GM15510 (cell line): ENCODE measurements around the gene XYLT1.

ENCODE experiments used
- POLR2A ChIP-seq: IDR thresholded peaks from 3 replicates; pipeline ENCODE4 v1.6.1; 2011; ENCODE audit warnings: borderline replicate concordance; ENCODE audit not compliant: insufficient read length; ENCODE audit errors: extremely low read depth

XYLT1 gene

DNA sequence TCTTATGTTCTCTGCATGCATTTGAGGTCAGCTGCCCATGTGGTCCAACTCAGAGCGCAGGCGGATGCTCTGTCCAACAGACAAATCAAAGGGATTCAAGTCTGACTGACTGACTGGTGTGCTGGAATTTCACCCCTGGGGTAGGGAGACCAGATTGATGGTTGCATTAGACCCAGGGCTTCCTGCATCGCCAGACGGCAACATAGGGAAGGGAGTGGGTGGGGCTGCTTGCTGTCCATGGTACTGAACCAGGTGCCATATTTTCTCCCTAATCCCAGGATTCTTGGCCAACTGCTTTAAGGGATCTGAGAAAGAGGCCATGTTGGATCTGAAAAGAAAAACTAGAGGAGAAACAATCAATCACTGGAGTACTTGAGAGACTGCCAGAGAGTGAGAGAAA, 332.0 kb downstream of the XYLT1 start:
- TF ChIP-seq POLR2A = no peak

DNA sequence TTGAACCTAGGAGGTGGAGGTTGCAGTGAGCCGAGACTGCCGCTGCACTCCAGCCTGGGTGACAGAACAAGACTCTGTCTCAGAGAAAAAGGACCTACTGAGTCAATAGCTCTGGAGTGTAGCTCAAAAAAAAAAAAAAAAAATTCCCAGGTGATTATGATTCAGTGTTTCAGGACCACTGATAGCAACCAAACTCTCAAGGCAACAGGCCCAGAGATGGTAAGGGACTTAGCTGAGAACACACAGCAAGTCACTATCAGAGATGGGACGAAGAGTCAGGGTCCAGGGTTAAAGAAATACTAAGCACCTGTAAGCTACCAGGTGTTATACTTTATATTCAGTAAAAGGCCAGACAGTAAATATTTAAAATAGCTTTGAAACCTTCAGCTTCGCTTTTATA, 335.3 kb downstream of the XYLT1 start:
- no peak for TF ChIP-seq POLR2A

DNA sequence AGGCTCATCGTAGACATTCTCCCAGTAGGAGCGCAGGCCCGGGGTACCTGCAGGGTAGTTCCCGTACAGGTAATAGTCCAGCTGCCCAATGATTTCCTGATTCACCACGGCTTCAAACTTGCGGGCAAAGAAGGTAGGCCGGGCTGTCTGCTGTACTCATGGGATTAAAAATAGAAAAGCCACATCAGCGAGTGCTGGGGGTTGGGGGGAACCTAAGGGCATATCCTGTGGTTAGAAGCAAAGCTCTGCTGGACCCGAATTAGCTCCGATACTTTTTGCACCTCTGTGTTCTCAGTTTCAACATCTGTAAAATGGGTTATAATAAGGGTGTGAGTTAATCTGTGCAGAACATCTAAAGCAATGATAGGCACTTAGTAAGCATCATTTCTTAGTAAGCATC, 336.2 kb downstream of the XYLT1 start:
- no peak for TF ChIP-seq POLR2A

DNA sequence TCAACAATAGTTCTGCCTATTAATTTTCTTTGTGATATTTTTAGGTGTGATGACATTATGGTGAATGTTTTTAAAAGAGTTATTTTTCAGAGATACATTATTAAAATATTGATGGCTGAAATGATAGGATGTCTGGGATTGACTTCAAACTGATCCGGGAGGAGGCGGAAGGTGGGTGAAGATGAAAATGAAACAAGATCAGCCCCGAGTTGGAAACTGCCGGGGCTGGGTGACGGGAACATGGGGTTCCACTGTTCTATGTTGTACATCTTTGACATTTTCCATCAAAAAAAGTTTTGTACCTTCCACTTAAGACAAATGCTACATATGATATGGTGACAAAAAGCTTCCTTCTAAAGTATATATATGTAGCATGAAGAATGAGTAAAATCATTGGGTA, 336.9 kb downstream of the XYLT1 start:
- TF ChIP-seq POLR2A = no peak

GRCh38 chr16:17131351-17131750, 339.4 kb downstream of the XYLT1 start:
- no peak for TF ChIP-seq POLR2A

DNA sequence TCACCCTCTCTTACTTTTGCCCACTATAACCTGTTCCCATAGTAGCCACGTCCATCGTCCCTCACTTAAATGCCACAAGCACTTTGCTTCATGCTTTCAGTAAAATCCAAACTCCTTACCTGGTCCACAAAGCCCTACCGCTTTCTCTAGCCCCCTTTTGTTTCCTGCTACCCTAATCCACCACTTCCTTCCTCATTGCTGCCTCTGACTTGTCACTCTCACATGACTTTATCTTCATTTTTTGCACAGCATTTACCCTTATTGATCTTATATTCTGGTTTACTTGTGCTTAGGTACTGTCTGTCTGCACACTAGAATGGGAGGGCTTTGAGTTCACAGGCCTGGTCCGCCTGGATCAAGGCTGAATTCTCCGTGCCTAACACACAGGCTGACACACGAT, 340.0 kb downstream of the XYLT1 start:
- TF ChIP-seq POLR2A = no peak

- no peak for TF ChIP-seq POLR2A
These were observed 340.8 kb downstream of the XYLT1 start for GRCh38 chr16:17129971-17130370.

GRCh38 chr16:17128791-17129190, 342.0 kb downstream of the XYLT1 start:
- no peak for TF ChIP-seq POLR2A

DNA sequence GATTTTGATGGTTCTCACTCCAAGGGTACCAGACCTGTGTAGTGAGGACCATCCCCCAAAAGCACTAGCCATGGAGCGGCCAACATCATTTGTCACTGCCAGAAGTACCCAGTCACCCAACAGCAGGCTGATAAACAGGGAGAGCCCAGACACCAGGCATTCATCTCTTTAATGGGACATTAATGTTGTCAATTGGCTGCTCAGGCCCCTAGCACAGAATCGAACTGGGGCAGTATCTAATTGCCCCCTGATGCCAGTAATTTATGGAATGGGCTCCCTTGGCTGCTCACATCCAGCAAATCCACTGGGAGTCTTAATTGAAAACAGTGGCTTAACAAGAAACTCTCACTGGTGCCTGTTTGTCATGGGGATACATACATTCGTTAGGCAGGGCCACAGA, 344.6 kb downstream of the XYLT1 start:
- no peak for TF ChIP-seq POLR2A

DNA sequence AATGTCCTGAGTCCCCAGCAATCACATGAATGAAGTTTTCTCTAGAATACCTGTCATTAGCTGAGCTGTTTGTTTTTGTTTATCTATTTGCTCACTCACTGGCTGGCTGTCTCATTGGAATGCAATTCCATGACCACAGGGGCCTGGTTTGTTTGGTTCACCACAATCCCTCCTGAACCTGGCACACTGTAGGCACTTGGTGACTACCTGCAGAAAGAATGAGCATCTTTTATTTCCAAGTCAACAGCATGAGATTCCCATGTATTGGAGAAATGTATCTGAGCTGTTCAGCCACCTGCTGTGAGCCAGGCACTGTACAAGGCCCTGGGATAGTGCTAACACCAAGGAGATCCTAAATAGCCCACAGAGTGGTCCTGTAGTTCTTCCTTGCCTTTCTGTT, 345.1 kb downstream of the XYLT1 start:
- TF ChIP-seq POLR2A = no peak

- no peak for TF ChIP-seq POLR2A
These were observed 352.7 kb downstream of the XYLT1 start for GRCh38 chr16:17117906-17118577.

GRCh38 chr16:17116595-17117322, 354.0 kb downstream of the XYLT1 start:
- no peak for TF ChIP-seq POLR2A

DNA sequence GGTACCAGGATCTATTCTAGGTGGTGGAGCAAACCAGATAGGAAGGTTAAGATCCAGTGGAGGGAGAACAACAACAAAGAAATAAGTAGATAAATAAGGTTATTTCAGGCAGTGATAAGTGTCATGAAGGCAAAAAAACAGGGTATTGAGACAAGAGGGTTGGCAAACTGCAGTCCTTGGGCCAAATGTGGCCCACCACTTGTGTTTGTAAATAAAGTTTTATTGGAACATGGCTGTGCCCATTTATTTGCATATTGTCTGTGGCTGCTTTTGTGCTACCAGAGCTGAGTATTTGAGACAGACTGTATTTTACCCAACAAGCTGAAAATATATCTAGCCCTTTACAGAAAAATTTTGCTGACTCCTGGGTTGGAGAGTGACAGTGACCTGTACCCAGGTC, 361.3 kb downstream of the XYLT1 start:
- TF ChIP-seq POLR2A = no peak

GRCh38 chr16:17108596-17108995, 362.2 kb downstream of the XYLT1 start:
- no peak for TF ChIP-seq POLR2A

DNA sequence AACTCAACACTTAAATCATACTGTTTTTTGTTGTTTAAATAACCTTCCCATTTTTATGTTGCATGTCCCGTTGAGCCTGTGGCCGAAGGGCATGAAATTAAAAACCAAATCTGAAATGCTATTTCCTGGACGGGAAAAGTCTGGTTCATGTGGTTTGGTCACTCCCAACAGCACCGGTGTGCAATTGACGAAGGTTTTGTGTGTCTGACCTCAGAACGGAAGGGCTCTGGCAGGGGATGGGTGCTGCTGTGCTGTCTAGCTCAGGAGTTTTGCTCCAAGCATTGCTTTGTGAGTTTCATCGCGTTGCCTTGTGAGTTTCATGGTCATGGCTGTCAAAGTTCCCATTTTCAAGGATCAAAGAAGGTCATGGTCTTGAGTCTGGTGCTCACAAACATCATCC, 363.3 kb downstream of the XYLT1 start:
- TF ChIP-seq POLR2A = no peak

- no peak for TF ChIP-seq POLR2A
These were observed 364.4 kb downstream of the XYLT1 start for GRCh38 chr16:17106243-17106791.
